H1 (cell line): Measurements from ENCODE around the gene MYO5A. TPM values are rescaled to one million over a fixed set of nuclear protein-coding genes. Genes with fewer than 3 reads are reported as not detected.

Experiments
- ASH2L ChIP-seq: fragments of 200-600, 300-600 bp; sonication (generic); IDR thresholded peaks from one replicate; pipeline ENCODE4 v1.7.1; 2017; ENCODE audit warnings: low read length
- CHD7 ChIP-seq: fragments of 300-600 bp; sonication (generic); IDR thresholded peaks from 2 replicates; pipeline ENCODE4 v1.7.1; 2012; ENCODE audit warnings: low read length, moderate library complexity, mild to moderate bottlenecking, inconsistent platforms; ENCODE audit not compliant: insufficient replicate concordance
- KDM5A ChIP-seq: fragments of 200-600 bp; IDR thresholded peaks from 2 replicates; pipeline ENCODE4 v1.7.1; 2012; ENCODE audit warnings: mild to moderate bottlenecking, low read length, inconsistent platforms, mixed read lengths
- POLR2A ChIP-seq, 2 experiments: IDR thresholded peaks; 1 replicate in 1 of 2; 2 replicates in 1 of 2; pipeline ENCODE4 v1.6.1; 2011; ENCODE audit warnings: low read depth in 2 of 2, low read length in 2 of 2, mild to moderate bottlenecking in 2 of 2; ENCODE audit errors: control extremely low read depth in 1 of 2
- polyA plus RNA-seq, 7 experiments: library from polyadenylated mRNA; depleted of rRNA in 3 of 7; stranded (reverse) in 5 of 7; unstranded in 2 of 7; fragments of >200 nt in 5 of 7; fragments of 200-250 nt in 2 of 7; gene quantifications; 1 replicate in 5 of 7; 2 replicates in 1 of 7; 4 replicates in 1 of 7; pipeline versions ENCODE4 v1.2.1 to v1.2.3, GENCODE V29; 2011 to 2013; ENCODE audit warnings: missing spikeins in 2 of 7, mixed read lengths in 2 of 7
- total RNA-seq: library from RNA; stranded (reverse); fragmentation: NEBNext Ultra II Directional; extraction: Animal tissue kit (Norgen Biotek cat#: 25700); gene quantifications from 2 replicates; pipeline ENCODE4 v1.2.1, GENCODE V29; 2021

Gene MYO5A
- total and polyA plus RNA-seq, 2 of the 8 experiments (the other 6 are each of a cell fraction or from before 2014, with no cell fraction given): 11.4 to 24.7 TPM

- TF ChIP-seq CHD7 (no peak), ASH2L (no peak), KDM5A (no peak), POLR2A (IDR thresholded peaks at IDR 0.05; ENCODE audit: control extremely low read depth in 1 of 2, low read depth in 2 of 2, low read length in 2 of 2) (no peak)
- TF ChIP-seq, all 59 proteins: peak for 0
Measured at GRCh38 chr15:52326756-52327155, 201.9 kb downstream of the MYO5A start (continued).
